Upper lobe of left lung (tissue), 4 donors: ENCODE measurements around the gene MYO1C.
"Not testable (repeated sequence)": the region's sequence is repeated elsewhere in the genome, so short reads cannot be mapped to it uniquely, and the experiment has no call there.

ENCODE experiments used
- CTCF ChIP-seq, 6 experiments: fragments of 450-650 bp in 4 of 6; fragments of 200-600 bp in 2 of 6; sonication (generic) in 2 of 6; IDR thresholded peaks; one replicate each; pipeline ENCODE4 v1.5.1; 2016 to 2019; ENCODE audit warnings: antibody characterized with exemption in 6 of 6
- POLR2A ChIP-seq, 4 donors: fragments of 450-650 bp; IDR thresholded peaks; one replicate each; pipeline ENCODE4 v1.5.1; 2016 to 2017; ENCODE audit warnings: antibody characterized with exemption in 4 of 4, mild to moderate bottlenecking in 2 of 4

DNA sequence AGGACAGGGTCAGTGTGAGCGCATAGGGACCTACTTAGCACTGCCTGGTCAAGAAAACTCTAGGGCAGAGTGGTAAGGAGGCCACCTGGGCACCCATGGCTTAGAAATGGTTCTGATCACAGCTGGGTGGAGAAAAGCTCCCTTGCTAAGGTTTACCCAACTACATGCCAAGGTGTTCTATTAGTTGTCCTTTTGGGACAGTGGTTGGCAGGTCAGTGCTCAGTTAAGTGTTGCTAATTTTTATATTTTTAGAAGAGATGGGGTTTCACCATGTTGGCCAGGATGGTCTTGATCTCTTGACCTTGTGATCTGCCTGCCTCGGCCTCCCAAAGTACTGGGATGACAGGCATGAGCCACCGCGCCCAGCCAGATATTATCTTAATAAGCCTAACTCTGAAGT is 46.8 kb downstream of the MYO1C start:
- not testable (repeated sequence) for TF ChIP-seq CTCF, POLR2A (IDR thresholded peaks at IDR 0.05)
